ENCODE data around the gene ZNF827. TPM values are rescaled to one million over a fixed set of nuclear protein-coding genes. Genes with fewer than 3 reads are reported as not detected.

ZNF827 gene
- total and polyA plus RNA-seq, 2 of the 13 experiments (the other 11 are each of a cell fraction or from before 2014, with no cell fraction given): 2.8 TPM

DNA sequence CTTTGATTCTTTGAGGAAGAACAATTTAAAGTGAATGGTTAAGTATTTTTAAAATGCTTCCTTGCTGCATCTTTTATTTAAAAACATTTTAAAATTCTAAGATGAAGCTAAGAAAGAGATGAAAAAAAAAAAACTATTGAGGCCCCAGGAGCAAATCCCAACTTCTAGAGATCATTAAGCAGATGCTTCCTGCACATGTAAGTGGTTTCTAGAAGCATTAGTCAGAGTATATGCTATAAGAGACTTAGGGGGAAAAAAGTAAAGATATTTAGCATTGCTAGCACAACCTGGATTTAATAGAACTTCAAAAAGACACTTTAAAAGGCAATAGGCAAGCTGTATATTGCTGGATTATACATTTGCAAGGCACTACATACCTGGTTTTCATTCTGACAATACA, 64.7 kb downstream of the ZNF827 start (continued):
- TF ChIP-seq, protein P1, sequence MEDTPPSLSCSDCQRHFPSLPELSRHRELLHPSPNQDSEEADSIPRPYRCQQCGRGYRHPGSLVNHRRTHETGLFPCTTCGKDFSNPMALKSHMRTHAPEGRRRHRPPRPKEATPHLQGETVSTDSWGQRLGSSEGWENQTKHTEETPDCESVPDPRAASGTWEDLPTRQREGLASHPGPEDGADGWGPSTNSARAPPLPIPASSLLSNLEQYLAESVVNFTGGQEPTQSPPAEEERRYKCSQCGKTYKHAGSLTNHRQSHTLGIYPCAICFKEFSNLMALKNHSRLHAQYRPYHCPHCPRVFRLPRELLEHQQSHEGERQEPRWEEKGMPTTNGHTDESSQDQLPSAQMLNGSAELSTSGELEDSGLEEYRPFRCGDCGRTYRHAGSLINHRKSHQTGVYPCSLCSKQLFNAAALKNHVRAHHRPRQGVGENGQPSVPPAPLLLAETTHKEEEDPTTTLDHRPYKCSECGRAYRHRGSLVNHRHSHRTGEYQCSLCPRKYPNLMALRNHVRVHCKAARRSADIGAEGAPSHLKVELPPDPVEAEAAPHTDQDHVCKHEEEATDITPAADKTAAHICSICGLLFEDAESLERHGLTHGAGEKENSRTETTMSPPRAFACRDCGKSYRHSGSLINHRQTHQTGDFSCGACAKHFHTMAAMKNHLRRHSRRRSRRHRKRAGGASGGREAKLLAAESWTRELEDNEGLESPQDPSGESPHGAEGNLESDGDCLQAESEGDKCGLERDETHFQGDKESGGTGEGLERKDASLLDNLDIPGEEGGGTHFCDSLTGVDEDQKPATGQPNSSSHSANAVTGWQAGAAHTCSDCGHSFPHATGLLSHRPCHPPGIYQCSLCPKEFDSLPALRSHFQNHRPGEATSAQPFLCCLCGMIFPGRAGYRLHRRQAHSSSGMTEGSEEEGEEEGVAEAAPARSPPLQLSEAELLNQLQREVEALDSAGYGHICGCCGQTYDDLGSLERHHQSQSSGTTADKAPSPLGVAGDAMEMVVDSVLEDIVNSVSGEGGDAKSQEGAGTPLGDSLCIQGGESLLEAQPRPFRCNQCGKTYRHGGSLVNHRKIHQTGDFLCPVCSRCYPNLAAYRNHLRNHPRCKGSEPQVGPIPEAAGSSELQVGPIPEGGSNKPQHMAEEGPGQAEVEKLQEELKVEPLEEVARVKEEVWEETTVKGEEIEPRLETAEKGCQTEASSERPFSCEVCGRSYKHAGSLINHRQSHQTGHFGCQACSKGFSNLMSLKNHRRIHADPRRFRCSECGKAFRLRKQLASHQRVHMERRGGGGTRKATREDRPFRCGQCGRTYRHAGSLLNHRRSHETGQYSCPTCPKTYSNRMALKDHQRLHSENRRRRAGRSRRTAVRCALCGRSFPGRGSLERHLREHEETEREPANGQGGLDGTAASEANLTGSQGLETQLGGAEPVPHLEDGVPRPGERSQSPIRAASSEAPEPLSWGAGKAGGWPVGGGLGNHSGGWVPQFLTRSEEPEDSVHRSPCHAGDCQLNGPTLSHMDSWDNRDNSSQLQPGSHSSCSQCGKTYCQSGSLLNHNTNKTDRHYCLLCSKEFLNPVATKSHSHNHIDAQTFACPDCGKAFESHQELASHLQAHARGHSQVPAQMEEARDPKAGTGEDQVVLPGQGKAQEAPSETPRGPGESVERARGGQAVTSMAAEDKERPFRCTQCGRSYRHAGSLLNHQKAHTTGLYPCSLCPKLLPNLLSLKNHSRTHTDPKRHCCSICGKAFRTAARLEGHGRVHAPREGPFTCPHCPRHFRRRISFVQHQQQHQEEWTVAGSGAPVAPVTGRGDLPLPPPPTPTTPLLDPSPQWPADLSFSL (CRISPR knock-in tag; IDR thresholded peaks at IDR 0.05): no peak

DNA sequence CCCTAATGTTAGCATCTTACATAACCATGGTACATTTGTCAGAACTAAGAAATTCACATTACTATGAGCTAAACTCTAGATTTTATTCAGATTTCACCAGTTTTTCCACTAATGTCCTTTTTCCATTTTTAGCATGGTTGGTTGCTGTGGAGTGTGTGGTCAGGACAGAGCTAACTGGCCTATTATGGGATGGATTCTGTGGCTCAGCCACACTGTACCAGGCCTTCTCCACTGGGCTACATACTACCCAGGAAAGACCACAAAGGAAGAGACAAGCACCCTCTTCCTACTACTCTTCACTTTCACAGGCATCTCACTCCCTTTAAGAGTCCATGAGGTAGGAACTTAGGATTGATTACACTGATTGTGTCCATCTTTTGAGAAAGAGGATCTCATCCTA, 67.4 kb downstream of the ZNF827 start:
- Histone ChIP-seq H3K4me2 (ENCODE audit: low read depth, low read length) (no peak overlapping the region), H3K79me2 (ENCODE audit: insufficient read depth, low read length) (no peaks in the 10 kb centered on the region), H3K9ac (ENCODE audit: insufficient read depth, low read depth, low read length) (no peak overlapping the region), H3K4me3 (replicated peaks in 1 of 3; ENCODE audit: insufficient read depth in 1 of 3, low read depth in 2 of 3, low read length in 3 of 3) (no peak overlapping the region), H3K9me3 (ENCODE audit: low read length) (no peaks in the 10 kb centered on the region), H4K20me1 (ENCODE audit: insufficient read depth, low read length) (no peaks in the 10 kb centered on the region), H3K27me3 (ENCODE audit: control insufficient read depth in 1 of 2, insufficient read depth in 2 of 2, low read length in 2 of 2) (no peaks in the 10 kb centered on the region), H2AFZ (ENCODE audit: low read length) (no peak overlapping the region), H3K36me3 (replicated peaks in 1 of 2; ENCODE audit: control insufficient read depth in 1 of 2, insufficient read depth in 2 of 2, low read length in 2 of 2) (peaks cover 0 to 5% of the 10 kb centered on the region in 2 experiments; a peak in 4 of 5 replicates), H3K4me1 (ENCODE audit: insufficient read depth, low read length) (no peaks in the 10 kb centered on the region), H3K27ac (ENCODE audit: extremely low read length, insufficient read depth, low read length) (no peak overlapping the region)
- POLR2A ChIA-PET: no interaction called here
- in situ Hi-C loops (cut with HindIII; ENCODE audit: extremely low pct_ligation_motif_present, low pct_unique_long_range_greater_than_20kb): no loop called here
- ATAC-seq (no peak), DNase-seq (ENCODE audit: low spot score) (no peak), FAIRE-seq (no peak)
- CTCF ChIA-PET (ENCODE audit: low intra/inter-chr PET ratio, low total read pairs): no interaction called here
- intact Hi-C loops (cut with micrococcal nuclease; ENCODE audit: unreplicated experiment): no loop called here
- BruUV-seq (replicated peaks): no TSS peak
- no peak for TF ChIP-seq MXD4 (CRISPR knock-in tag; IDR thresholded peaks at IDR 0.05)

All from HepG2 (cell line).